Endothelial cell of umbilical vein (primary cell): ENCODE results near the gene NAV2. TPM values are rescaled to one million over a fixed set of nuclear protein-coding genes. Genes with fewer than 3 reads are reported as not detected.

Source experiments
- BruUV-seq: library from RNA; stranded (reverse); fragments of 400-500 nt; replicated peaks from 2 replicates; lab custom pipeline; 2021; lab: Mats Ljungman, UMichigan
- CTCF ChIA-PET: fragments of 300-600, 350-600 bp; sonication (Branson Sonifier 250); formaldehyde crosslinking; loops from one replicate; lab custom pipeline; 2021; ENCODE audit warnings: antibody characterized with exemption, inconsistent platforms; lab: Charles Lee
- POLR2A ChIA-PET: fragments of 300-600, 350-600 bp; sonication (Branson Sonifier 250); formaldehyde crosslinking; loops from one replicate; lab custom pipeline; 2021; ENCODE audit warnings: antibody characterized with exemption, inconsistent platforms; lab: Charles Lee
- DNase-seq: peaks from one replicate; pipeline ENCODE4 v3.0.0-alpha.2; 2011; ENCODE audit warnings: low read depth, low spot score
- FAIRE-seq: peaks from 2 replicates; lab custom pipeline; 2011; peaks lifted over from hg19 to GRCh38; lab: Jason Lieb, UNC
- H2AFZ ChIP-seq: 2 replicates; pipeline ENCODE4 v1.6.0; 2012; ENCODE audit warnings: low read depth, low read length, control low read depth, inconsistent platforms
- H3K27ac ChIP-seq: 2 replicates; pipeline ENCODE4 v1.5.1; 2011; ENCODE audit warnings: low read depth, mild to moderate bottlenecking, control low read depth, low read length, moderate library complexity; ENCODE audit not compliant: insufficient read depth
- H3K27me3 ChIP-seq, 2 experiments: 2 replicates each; pipeline versions ENCODE4 v1.6.0 to v1.6.1; 2011; ENCODE audit warnings: low read length in 2 of 2, mixed read lengths in 1 of 2; ENCODE audit not compliant: control insufficient read depth in 2 of 2, insufficient read depth in 2 of 2
- H3K36me3 ChIP-seq, 2 experiments: 2 replicates in 1 of 2; 3 replicates in 1 of 2; pipeline ENCODE4 v1.5.1; 2011; ENCODE audit warnings: low read length in 2 of 2, mild to moderate bottlenecking in 1 of 2, moderate library complexity in 1 of 2; ENCODE audit not compliant: control insufficient read depth in 2 of 2, insufficient read depth in 2 of 2; ENCODE audit errors: extremely low read depth in 1 of 2
- H3K4me1 ChIP-seq: 3 replicates; pipeline ENCODE4 v1.5.1; 2011; ENCODE audit warnings: mild to moderate bottlenecking, low read length; ENCODE audit not compliant: control insufficient read depth, insufficient read depth; ENCODE audit errors: extremely low read depth
- H3K4me2 ChIP-seq: 2 replicates; pipeline ENCODE4 v1.6.1; 2011; ENCODE audit warnings: low read length, control low read depth, mixed read lengths; ENCODE audit not compliant: insufficient read depth
- H3K4me3 ChIP-seq, 3 experiments: fragments of 200-600 bp in 1 of 3; sonication (generic), shearing (Covaris generic) in 1 of 3; replicated peaks in 1 of 3; 2 replicates each; pipeline ENCODE4 v1.5.1; 2011 to 2016; ENCODE audit warnings: control low read depth in 3 of 3, low read length in 3 of 3, mild to moderate bottlenecking in 2 of 3, inconsistent platforms in 1 of 3, low read depth in 1 of 3, moderate library complexity in 1 of 3; ENCODE audit not compliant: insufficient read depth in 1 of 3
- H3K79me2 ChIP-seq: 2 replicates; pipeline ENCODE4 v1.6.0; 2012; ENCODE audit warnings: low read length, inconsistent platforms; ENCODE audit not compliant: control insufficient read depth, insufficient read depth
- H3K9ac ChIP-seq: replicated peaks from 2 replicates; pipeline ENCODE3; 2011; ENCODE audit warnings: low read length, control low read depth; ENCODE audit not compliant: insufficient read depth; ENCODE audit errors: extremely low read depth
- H3K9me1 ChIP-seq: replicated peaks from 3 replicates; pipeline ENCODE4 v1.6.0; 2011; ENCODE audit warnings: mild to moderate bottlenecking, low read length; ENCODE audit not compliant: control insufficient read depth, insufficient read depth; ENCODE audit errors: extremely low read depth
- H3K9me3 ChIP-seq: replicated peaks from 2 replicates; pipeline ENCODE4 v1.5.1; 2012; ENCODE audit warnings: low read length, inconsistent platforms; ENCODE audit not compliant: control insufficient read depth, insufficient read depth
- H4K20me1 ChIP-seq: replicated peaks from 2 replicates; pipeline ENCODE3; 2011; ENCODE audit warnings: mild to moderate bottlenecking, low read length; ENCODE audit not compliant: control insufficient read depth, insufficient read depth; ENCODE audit errors: extremely low read depth
- CTCF ChIP-seq, 2 donors: IDR thresholded peaks; 1 replicate in 1 of 2; 2 replicates in 1 of 2; pipeline ENCODE4 v1.5.1; 2011; ENCODE audit warnings: low read length in 2 of 2, mild to moderate bottlenecking in 2 of 2, moderate library complexity in 2 of 2, control low read depth in 1 of 2, inconsistent platforms in 1 of 2, low read depth in 1 of 2; ENCODE audit not compliant: insufficient read depth in 1 of 2; ENCODE audit errors: extremely low read depth in 1 of 2
- EZH2 ChIP-seq: IDR thresholded peaks from 2 replicates; pipeline ENCODE4 v1.6.1; 2012; ENCODE audit warnings: borderline replicate concordance, low read depth, mild to moderate bottlenecking, moderate library complexity, low read length, inconsistent platforms; ENCODE audit not compliant: severe bottlenecking
- FOS ChIP-seq: IDR thresholded peaks from 2 replicates; pipeline ENCODE4 v1.6.1; 2011; ENCODE audit warnings: mild to moderate bottlenecking, low read length, moderate library complexity, borderline replicate concordance; ENCODE audit not compliant: insufficient read depth
- GATA2 ChIP-seq: IDR thresholded peaks from 2 replicates; pipeline ENCODE4 v1.7.0; 2011; ENCODE audit warnings: low read depth, mild to moderate bottlenecking, moderate library complexity, mixed read lengths, low read length; ENCODE audit not compliant: insufficient read length, insufficient read depth
- JUN ChIP-seq: IDR thresholded peaks from 2 replicates; pipeline ENCODE4 v1.6.1; 2011; ENCODE audit warnings: borderline replicate concordance, low read depth; ENCODE audit not compliant: insufficient read length, insufficient read depth
- MYC ChIP-seq: IDR thresholded peaks from one replicate; pipeline ENCODE4 v1.6.1; 2011; ENCODE audit warnings: mild to moderate bottlenecking, low read depth, low read length
- POLR2A ChIP-seq: IDR thresholded peaks from 2 replicates; pipeline ENCODE4 v1.6.1; 2012; ENCODE audit warnings: low read depth, mild to moderate bottlenecking, control low read depth, low read length
- POLR2AphosphoS5 ChIP-seq: IDR thresholded peaks from 2 replicates; pipeline ENCODE4 v1.6.1; 2012; ENCODE audit warnings: low read depth, mild to moderate bottlenecking, control low read depth, low read length, moderate library complexity; ENCODE audit not compliant: insufficient read depth
- dilution Hi-C: fragments of 300-500 bp; cut with MboI; formaldehyde crosslinking; loops from one replicate; pipeline ENCODE4 v1.15.0; 2019; ENCODE audit warnings: low sequenced_read_pairs; ENCODE audit not compliant: extremely low pct_ligation_motif_present
- intact Hi-C: fragments of 100-400 bp; cut with micrococcal nuclease; formaldehyde crosslinking; loops from one replicate; pipeline ENCODE4 v1.10.0; 2022
- polyA plus RNA-seq, 4 experiments: library from polyadenylated mRNA; depleted of rRNA in 3 of 4; stranded (reverse) in 3 of 4; unstranded in 1 of 4; fragments of >200 nt; gene quantifications; 2 replicates each; pipeline versions ENCODE4 v1.2.1 to v1.2.3, GENCODE V29; 2011 to 2012; ENCODE audit warnings: missing spikeins in 1 of 4
- total RNA-seq: library from RNA; stranded (reverse); gene quantifications from 2 replicates; pipeline ENCODE4 v1.2.3, GENCODE V29; 2021
- TF ChIP-seq, protein P1 (sequence below): IDR thresholded peaks from 2 replicates; pipeline ENCODE4 v1.6.1; 2011; ENCODE audit not compliant: insufficient read depth, insufficient read length

The NAV2 gene
- total and polyA plus RNA-seq, 2 donors (not counting 3 experiments of a cell fraction or from before 2014, with no cell fraction given): 10.9 to 68.0 TPM

DNA sequence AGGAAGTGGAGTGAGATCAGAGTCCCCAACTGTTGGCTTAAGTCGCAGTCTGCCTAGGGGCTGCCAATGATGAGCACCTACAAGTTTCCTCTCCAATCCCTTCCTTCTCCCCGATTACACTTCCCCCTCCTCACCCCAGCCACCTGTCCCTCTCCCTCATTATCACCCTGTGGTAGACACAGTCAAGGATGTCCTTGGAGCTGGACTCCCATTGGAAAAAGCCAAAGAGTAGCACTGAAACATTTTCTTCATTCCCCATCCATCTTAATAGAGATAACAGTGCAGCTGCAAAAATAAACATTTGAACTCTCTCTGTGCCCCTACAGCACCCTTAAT, 301.4 kb downstream of the NAV2 start:
- no peak overlapping the region for H3K9ac ChIP-seq
- ChIA-PET CTCF (interaction anchor here (1.1 to 1.2 kb wide), 2 partner anchors 10 to 28 kb away, joined by 3 to 4 read pairs; no protein-coding TSS in a partner anchor), POLR2A (no interaction called here)
- no peak overlapping the region for H3K4me3 ChIP-seq
- H3K36me3 ChIP-seq: no peaks in the 10 kb centered on the region
- no peaks in the 10 kb centered on the region for H3K27me3 ChIP-seq
- DNase-seq: no peak
- no peak overlapping the region for H3K27ac ChIP-seq
- BruUV-seq: no TSS peak
- intact Hi-C loops: no loop called here
- H3K79me2 ChIP-seq: no peaks in the 10 kb centered on the region
- dilution Hi-C loops: no loop called here
- no peak for FAIRE-seq
- H3K4me1 ChIP-seq: peaks cover 4% of the 10 kb centered on the region
- no peak overlapping the region for H2AFZ ChIP-seq
- no peaks in the 10 kb centered on the region for H3K9me3 ChIP-seq
- no peaks in the 10 kb centered on the region for H4K20me1 ChIP-seq
- no peak overlapping the region for H3K4me2 ChIP-seq
- TF ChIP-seq POLR2A: no peak
- no peak for TF ChIP-seq GATA2
- TF ChIP-seq, protein P1, sequence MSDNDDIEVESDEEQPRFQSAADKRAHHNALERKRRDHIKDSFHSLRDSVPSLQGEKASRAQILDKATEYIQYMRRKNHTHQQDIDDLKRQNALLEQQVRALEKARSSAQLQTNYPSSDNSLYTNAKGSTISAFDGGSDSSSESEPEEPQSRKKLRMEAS: no peak
- no peak for TF ChIP-seq CTCF (IDR thresholded peaks at IDR 0.05; ENCODE audit: extremely low read depth in 1 of 2, insufficient read depth in 1 of 2, low read depth in 1 of 2, low read length in 2 of 2)
- no peak for TF ChIP-seq EZH2
- TF ChIP-seq POLR2AphosphoS5: no peak
- no peak for TF ChIP-seq MYC
- no peak for TF ChIP-seq FOS
- no peak for TF ChIP-seq JUN
- H3K9me1 ChIP-seq: no peaks in the 10 kb centered on the region
